Skin epidermis (tissue), 12 donors: ENCODE data around the gene STAP1.
A peak's percentile ranks its signal among the peaks of the same experiment; 100 is the strongest.
"Not testable (repeated sequence)": the region's sequence is repeated elsewhere in the genome, so short reads cannot be mapped to it uniquely, and the experiment has no call there.

Experiments
- H3K27ac ChIP-seq, 21 experiments: fragments of 200-600 bp; sonication (generic) in 11 of 21; one replicate each; pipeline ENCODE4 v1.5.0; 2020; ENCODE audit warnings: mild to moderate bottlenecking in 3 of 21, inconsistent platforms in 2 of 21, moderate library complexity in 2 of 21
- H3K4me3 ChIP-seq, 7 experiments: fragments of 200-600 bp; sonication (generic) in 2 of 7; one replicate each; pipeline ENCODE4 v1.5.0; 2020; ENCODE audit warnings: inconsistent platforms in 2 of 7, mild to moderate bottlenecking in 2 of 7, moderate library complexity in 1 of 7

STAP1 gene

DNA sequence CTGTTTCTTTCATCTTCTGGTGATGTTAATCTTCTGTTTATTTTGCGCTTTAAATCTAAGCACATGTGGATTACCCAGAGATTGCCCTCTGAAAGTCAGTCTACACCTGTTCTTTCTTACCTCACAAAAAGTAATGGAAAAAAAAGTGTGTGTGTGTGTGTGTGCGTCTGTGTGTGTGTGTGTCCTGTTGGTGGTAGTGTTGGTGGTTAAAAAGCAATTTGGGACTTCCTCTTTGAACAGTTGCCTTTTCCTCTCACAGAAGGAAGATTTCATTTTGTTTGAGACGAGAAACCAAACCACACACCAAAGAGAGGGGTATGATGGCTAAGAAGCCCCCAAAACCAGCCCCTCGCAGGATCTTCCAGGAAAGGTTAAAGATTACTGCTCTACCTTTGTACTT is at the start of gene STAP1:
Gene STAP1 (plus strand): TSS at position 235 of the 400 bp plus-strand sequence. CDS start 83 bp downstream, at position 318.
- no peak within 1 kb of the TSS for H3K27ac ChIP-seq
- no peak within 1 kb of the TSS for H3K4me3 ChIP-seq

GRCh38 chr4:67512501-67512900 is 46.0 kb upstream of the STAP1 start:
- Histone ChIP-seq H3K27ac (no peak overlapping the region), H3K4me3 (no peak overlapping the region)

DNA sequence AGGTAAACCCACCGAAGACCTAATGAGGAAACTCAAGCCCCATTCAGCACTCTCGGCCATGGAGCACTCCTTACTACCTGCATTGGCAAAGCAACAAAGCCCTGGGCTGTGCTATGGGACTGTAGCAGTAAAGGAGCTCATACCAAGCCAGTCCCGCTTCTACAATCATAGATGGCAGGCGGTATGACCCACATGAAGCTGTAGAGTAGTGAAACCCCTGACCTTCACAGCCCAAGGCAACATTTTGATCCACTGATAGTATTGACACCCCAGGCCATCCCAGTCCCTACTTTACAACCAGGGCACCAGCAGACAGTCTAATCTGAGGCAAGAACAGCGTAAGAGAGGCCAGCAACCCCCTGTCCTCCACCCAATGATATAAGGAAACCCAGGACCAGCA is 38.4 kb upstream of the STAP1 start:
- no peak overlapping the region for H3K27ac ChIP-seq

DNA sequence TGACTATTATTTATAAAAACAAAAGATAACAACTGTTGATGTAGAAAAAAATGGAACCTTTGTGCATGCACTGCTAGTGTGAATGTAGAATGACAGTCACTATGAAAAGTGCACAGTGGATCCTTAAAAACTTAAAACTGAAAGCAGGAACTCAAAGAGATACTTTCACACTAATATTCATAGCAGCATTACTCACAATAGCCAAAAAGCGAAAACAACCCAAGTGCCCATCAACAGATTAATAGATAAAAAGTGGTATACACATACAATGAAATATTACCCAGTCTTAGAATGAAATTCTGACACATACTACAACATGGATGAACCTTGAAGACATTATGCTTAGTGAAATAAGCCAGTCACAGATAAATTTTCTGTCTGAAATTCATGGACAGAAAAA is 37.0 kb upstream of the STAP1 start:
- Histone ChIP-seq H3K4me3 (no peak overlapping the region), H3K27ac (no peak overlapping the region)

More for the DNA sequence above, 38.4 kb upstream of the STAP1 start:
- no peak overlapping the region for H3K4me3 ChIP-seq

- no peak overlapping the region for H3K4me3 ChIP-seq
Measured at GRCh38 chr4:67522230-67522629, 36.3 kb upstream of the STAP1 start.

GRCh38 chr4:67522851-67523671 is 35.5 kb upstream of the STAP1 start:
- no peak overlapping the region for H3K27ac ChIP-seq
- no peak overlapping the region for H3K4me3 ChIP-seq

More at GRCh38 chr4:67522230-67522629, 36.3 kb upstream of the STAP1 start:
- no peak overlapping the region for H3K27ac ChIP-seq

DNA sequence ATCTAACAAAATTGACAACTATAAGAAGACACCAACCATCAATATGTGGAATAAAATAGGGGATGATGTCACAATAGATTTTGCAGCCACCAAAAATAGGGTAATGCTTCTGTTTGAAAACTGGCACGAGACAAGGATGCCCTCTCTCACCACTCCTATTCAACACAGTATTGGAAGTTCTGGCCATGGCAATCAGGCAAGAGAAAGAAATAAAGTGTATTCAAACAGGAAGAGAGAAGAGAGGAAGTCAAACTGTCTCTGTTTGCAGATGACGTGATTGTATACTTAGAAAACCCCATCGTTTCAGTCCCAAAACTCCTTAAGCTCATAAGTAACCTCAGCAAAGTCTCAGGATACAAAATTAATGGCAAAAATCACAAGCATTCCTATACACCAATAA is 34.4 kb upstream of the STAP1 start:
- H3K4me3 ChIP-seq, H3K27ac ChIP-seq: not testable (repeated sequence)

DNA sequence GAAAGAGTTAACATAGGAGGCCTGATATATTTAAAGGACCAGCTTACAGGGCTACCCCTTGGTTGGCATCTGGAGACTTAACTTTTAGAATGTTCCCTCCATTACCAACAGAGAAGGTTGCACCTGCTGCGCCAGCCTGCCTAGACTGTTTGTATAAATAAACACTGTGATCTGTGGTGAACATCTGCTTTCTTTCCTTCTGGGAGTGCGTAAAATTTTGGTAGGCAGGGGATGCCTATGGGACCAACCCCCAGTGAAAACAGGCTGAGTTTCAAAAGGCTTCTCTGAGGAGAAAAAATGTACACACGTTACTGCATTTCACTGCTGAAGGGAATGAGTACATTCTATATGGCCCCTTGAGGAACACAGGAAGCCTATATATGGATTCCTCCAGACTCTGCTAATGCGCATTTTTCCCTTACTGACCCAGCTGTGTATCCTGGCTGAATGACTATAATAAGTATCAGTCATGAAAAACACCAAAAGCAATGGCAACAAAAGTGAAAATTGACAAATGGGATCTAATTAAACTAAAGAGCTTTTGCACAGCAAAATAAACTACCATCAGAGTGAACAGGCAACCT is 27.1 kb upstream of the STAP1 start:
- H3K4me3 ChIP-seq = no peak overlapping the region

DNA sequence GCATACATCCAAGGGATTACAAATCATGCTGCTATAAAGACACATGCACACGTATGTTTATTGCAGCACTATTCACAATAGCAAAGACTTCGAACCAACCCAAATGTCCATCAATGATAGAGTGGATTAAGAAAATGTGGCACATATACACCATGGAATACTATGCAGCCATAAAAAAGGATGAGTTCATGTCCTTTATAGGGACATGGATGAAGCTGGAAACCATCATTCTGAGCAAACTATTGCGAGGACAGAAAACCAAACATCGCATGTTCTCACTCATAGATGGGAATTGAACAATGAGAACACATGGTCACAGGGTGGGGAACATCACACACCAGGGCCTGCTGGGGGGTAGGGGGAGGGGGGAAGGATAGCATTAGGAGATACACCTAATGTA is 26.1 kb upstream of the STAP1 start:
- not testable (repeated sequence) for H3K27ac ChIP-seq, H3K4me3 ChIP-seq

More for the DNA sequence above, 27.1 kb upstream of the STAP1 start:
- no peak overlapping the region for H3K27ac ChIP-seq

DNA sequence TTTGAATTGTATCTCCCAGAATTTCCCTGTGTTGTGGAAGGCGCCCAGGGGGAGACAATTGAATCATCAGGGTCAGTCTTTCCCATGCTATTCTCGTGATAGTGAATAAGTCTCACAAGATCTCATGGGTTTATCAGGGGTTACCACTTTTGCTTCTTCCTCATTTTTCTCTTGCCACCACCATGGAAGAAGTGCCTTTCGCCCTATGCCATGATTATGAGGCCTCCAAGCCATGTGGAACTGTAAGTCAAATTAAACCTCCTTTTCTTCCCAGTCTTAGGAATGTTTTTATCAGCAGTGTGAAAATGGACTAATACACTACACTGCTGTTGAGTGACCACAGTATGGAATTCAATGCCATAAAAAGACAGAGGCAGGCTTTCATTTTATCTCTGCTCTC is 25.4 kb upstream of the STAP1 start:
- Histone ChIP-seq H3K4me3 (no peak overlapping the region), H3K27ac (no peak overlapping the region)

- no peak overlapping the region for H3K4me3 ChIP-seq
- H3K27ac ChIP-seq = peak overlapping the region in 1 of 21 experiments; percentile 13
Measured at GRCh38 chr4:67535280-67535840, 23.2 kb upstream of the STAP1 start.

DNA sequence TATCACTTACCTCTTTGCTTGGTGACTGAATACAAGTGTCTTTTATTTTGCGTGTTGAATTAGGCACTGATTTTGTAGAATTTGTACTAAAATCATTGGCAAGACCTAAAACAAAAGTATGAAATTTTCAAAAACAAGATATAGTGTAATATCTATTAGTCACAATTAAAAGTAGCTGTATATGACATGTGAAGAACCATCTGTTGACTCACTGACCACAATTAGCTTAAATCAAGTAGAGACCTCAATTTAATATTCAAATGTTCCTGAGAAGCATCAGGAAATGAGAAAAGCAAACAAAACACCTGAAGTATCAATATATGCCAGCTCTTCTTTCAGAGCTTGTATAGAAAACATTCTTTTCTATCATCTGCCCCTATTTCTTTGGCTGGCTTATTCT is 18.7 kb upstream of the STAP1 start:
- no peak overlapping the region for H3K27ac ChIP-seq

GRCh38 chr4:67542076-67542475 is 16.5 kb upstream of the STAP1 start:
- H3K27ac ChIP-seq = no peak overlapping the region
- no peak overlapping the region for H3K4me3 ChIP-seq

More for the DNA sequence above, 18.7 kb upstream of the STAP1 start:
- no peak overlapping the region for H3K4me3 ChIP-seq

- Histone ChIP-seq H3K4me3 (peak within 1 kb of the TSS; percentile 55 to 89 (median 72)), H3K27ac (peak within 1 kb of the TSS; percentile 77 to 98 (median 92))
Measured at GRCh38 chr4:67545199-67546003, 13.1 kb upstream of the STAP1 start, which contains the start of gene CENPC. Gene CENPC, minus strand, starts transcription at chr4:67545503. Its CDS starts 148 bp downstream, at chr4:67545355.

DNA sequence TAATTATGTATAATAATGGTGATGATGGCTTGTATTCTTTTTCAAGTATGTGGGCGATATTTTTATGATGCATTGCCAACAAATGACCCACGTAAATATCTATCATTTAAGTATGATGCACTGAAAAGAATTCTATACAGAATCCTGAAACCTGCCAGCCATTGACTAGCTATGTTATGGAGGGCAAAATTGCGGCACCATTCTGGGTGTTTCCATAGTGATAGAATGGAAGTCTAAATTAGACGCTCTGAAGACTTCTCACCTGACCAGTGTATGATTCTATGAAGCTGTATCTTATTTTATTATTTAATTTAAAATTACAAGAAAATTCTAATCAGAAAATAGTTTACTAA is 12.5 kb upstream of the STAP1 start:
- H3K4me3 ChIP-seq = peak overlapping the region; percentile 55 to 89 (median 72)
- H3K27ac ChIP-seq = peak overlapping the region in 12 of 21 experiments; percentile 77 to 95 (median 92)

GRCh38 chr4:67546971-67547370 is 11.6 kb upstream of the STAP1 start:
- no peak overlapping the region for H3K4me3 ChIP-seq

GRCh38 chr4:67549123-67549522 is 9.4 kb upstream of the STAP1 start:
- no peak overlapping the region for H3K4me3 ChIP-seq
- H3K27ac ChIP-seq = no peak overlapping the region

More at GRCh38 chr4:67546971-67547370, 11.6 kb upstream of the STAP1 start:
- no peak overlapping the region for H3K27ac ChIP-seq

- no peak overlapping the region for H3K4me3 ChIP-seq
Measured at GRCh38 chr4:67550451-67550850, 8.1 kb upstream of the STAP1 start.

GRCh38 chr4:67550857-67551256 is 7.7 kb upstream of the STAP1 start:
- no peak overlapping the region for H3K27ac ChIP-seq
- H3K4me3 ChIP-seq = no peak overlapping the region

More at GRCh38 chr4:67550451-67550850, 8.1 kb upstream of the STAP1 start:
- H3K27ac ChIP-seq = no peak overlapping the region
